ENCODE results near the gene MACIR. TPM values are rescaled to one million over a fixed set of nuclear protein-coding genes. Genes with fewer than 3 reads are reported as not detected.

Gene MACIR
- total RNA-seq, 1 experiment from 2014 or later: 12.4 TPM

- TF ChIP-seq CTCF (IDR thresholded peaks at IDR 0.05): no peak
- no peak for TF ChIP-seq RELA (CRISPR knock-in tag; IDR thresholded peaks at IDR 0.05; ENCODE audit: borderline replicate concordance)
- TF ChIP-seq ZNF121 (CRISPR knock-in tag; IDR thresholded peaks at IDR 0.05): no peak
- no peak for TF ChIP-seq TEAD1 (CRISPR knock-in tag; IDR thresholded peaks at IDR 0.05)
- no peak for TF ChIP-seq EMX1 (CRISPR knock-in tag; IDR thresholded peaks at IDR 0.05)
- TF ChIP-seq ATF6 (CRISPR knock-in tag; IDR thresholded peaks at IDR 0.05): no peak
- TF ChIP-seq CREB1 (CRISPR knock-in tag; IDR thresholded peaks at IDR 0.05): no peak
Measured at GRCh38 chr5:103235891-103236290, 22.7 kb upstream of the MACIR start (continued).

- no peak for DNase-seq (ENCODE audit: low spot score)
- no peak for TF ChIP-seq EMX1 (CRISPR knock-in tag; IDR thresholded peaks at IDR 0.05)
- TF ChIP-seq USF2 (CRISPR knock-in tag; IDR thresholded peaks at IDR 0.05): no peak
- H3K4me3 Mint-ChIP-seq: no peak overlapping the region
- no peak for ATAC-seq
- peaks cover 4% of the 10 kb centered on the region; the same call in 1 of the 2 replicates for H3K27me3 Mint-ChIP-seq (ENCODE audit: low read depth)
- CTCF ChIA-PET: no interaction called here
- H3K36me3 Mint-ChIP-seq: peaks cover 11% of the 10 kb centered on the region; the same call in 1 of the 2 replicates
- POLR2A ChIA-PET: no interaction called here
- peaks cover 31% of the 10 kb centered on the region for H3K9me3 Mint-ChIP-seq
- H3K4me1 Mint-ChIP-seq: no peaks in the 10 kb centered on the region
- no peak overlapping the region for H3K27ac Mint-ChIP-seq
Measured at GRCh38 chr5:103237778-103238177, 20.8 kb upstream of the MACIR start.

- TF ChIP-seq SMAD3 (CRISPR knock-in tag; IDR thresholded peaks at IDR 0.05; ENCODE audit: borderline replicate concordance) (no peak), TP53 (CRISPR knock-in tag; IDR thresholded peaks at IDR 0.05) (no peak), ATF2 (CRISPR knock-in tag; IDR thresholded peaks at IDR 0.05; ENCODE audit: borderline replicate concordance, low read depth) (no peak), ELF4 (CRISPR knock-in tag; IDR thresholded peaks at IDR 0.05; ENCODE audit: low read depth) (no peak), NR1H2 (CRISPR knock-in tag; IDR thresholded peaks at IDR 0.05) (no peak), IRF2 (CRISPR knock-in tag; IDR thresholded peaks at IDR 0.05; ENCODE audit: borderline replicate concordance, low read depth) (no peak), ZNF425 (CRISPR knock-in tag; conservative IDR thresholded peaks at IDR 0.05) (no peak), ZNF219 (CRISPR knock-in tag; IDR thresholded peaks at IDR 0.05; ENCODE audit: borderline replicate concordance) (no peak), MYBL2 (CRISPR knock-in tag; IDR thresholded peaks at IDR 0.05) (no peak), JUN (CRISPR knock-in tag; IDR thresholded peaks at IDR 0.05) (no peak), ETV6 (CRISPR knock-in tag; IDR thresholded peaks at IDR 0.05) (no peak), NR3C1 (CRISPR knock-in tag; conservative IDR thresholded peaks at IDR 0.05; ENCODE audit: low read depth) (no peak), USF1 (CRISPR knock-in tag; IDR thresholded peaks at IDR 0.05) (no peak)
- CTCF ChIA-PET: no interaction called here
- no peak for ATAC-seq
- peaks cover 4% of the 10 kb centered on the region; the same call in 1 of the 2 replicates for H3K27me3 Mint-ChIP-seq (ENCODE audit: low read depth)
- POLR2A ChIA-PET: no interaction called here
- DNase-seq (ENCODE audit: low spot score): no peak
- H3K27ac Mint-ChIP-seq: no peak overlapping the region
- no peaks in the 10 kb centered on the region; the same call in 1 of the 2 replicates for H3K4me1 Mint-ChIP-seq
- peaks cover 8% of the 10 kb centered on the region; the same call in 1 of the 2 replicates for H3K36me3 Mint-ChIP-seq
- H3K4me3 Mint-ChIP-seq: no peak overlapping the region
- H3K9me3 Mint-ChIP-seq: peaks cover 22% of the 10 kb centered on the region
Measured at GRCh38 chr5:103243665-103244064, 14.9 kb upstream of the MACIR start.
